ENCODE results near the gene SUMO2. TPM values are rescaled to one million over a fixed set of nuclear protein-coding genes. Genes with fewer than 3 reads are reported as not detected.
A peak's percentile ranks its signal among the peaks of the same experiment; 100 is the strongest.

Gene SUMO2
- total and polyA plus RNA-seq, 9 of the 15 experiments (the other 6 are each of a cell fraction or from before 2014, with no cell fraction given), result 157 to 733 (median 419) TPM

GRCh38 chr17:75182569-75183436 lies at the start of gene SUMO2 (continued):
- TF ChIP-seq E2F6 (IDR thresholded peaks at IDR 0.05; ENCODE audit: borderline replicate concordance in 1 of 2, extremely low read depth in 1 of 2, insufficient read depth in 1 of 2, insufficient read length in 1 of 2, low read depth in 1 of 2, low read length in 1 of 2, poor library complexity in 1 of 2, severe bottlenecking in 1 of 2) (peak; percentile 50 to 87), TFE3 (CRISPR knock-in tag; IDR thresholded peaks at IDR 0.05) (no peak), ZNF324 (CRISPR knock-in tag; IDR thresholded peaks at IDR 0.05) (no peak), FOXJ2 (tag; IDR thresholded peaks at IDR 0.05) (peak; percentile 81; the same call in 1 of the 2 replicates), CSDE1 (IDR thresholded peaks at IDR 0.05) (no peak), HSF4 (CRISPR knock-in tag; IDR thresholded peaks at IDR 0.05; ENCODE audit: borderline replicate concordance) (0 out of 2 replicates have a peak, but pooled peaks have one; percentile 53), U2AF1 (optimal IDR thresholded peaks at IDR 0.05; ENCODE audit: low read depth, low read length) (peak; percentile 2), TCF3 (CRISPR knock-in tag; IDR thresholded peaks at IDR 0.05) (no peak), ZNF695 (CRISPR knock-in tag; IDR thresholded peaks at IDR 0.05) (no peak), TAF7 (tag; IDR thresholded peaks at IDR 0.05) (peak; percentile 89), CBX5 (IDR thresholded peaks at IDR 0.05; ENCODE audit: borderline replicate concordance, low read depth) (no peak), HINFP (tag; conservative IDR thresholded peaks at IDR 0.05; ENCODE audit: low read depth) (peak; percentile 90), GATAD2A (IDR thresholded peaks at IDR 0.05) (no peak; the same call in 1 of the 2 replicates), ZNF518B (CRISPR knock-in tag; IDR thresholded peaks at IDR 0.05) (no peak), KDM4B (IDR thresholded peaks at IDR 0.05; ENCODE audit: borderline replicate concordance in 2 of 2, low read depth in 1 of 2) (no peak; a peak in 1 of 4 replicates), E2F3 (CRISPR knock-in tag; IDR thresholded peaks at IDR 0.05) (peak; percentile 63; the same call in 1 of the 2 replicates), BHLHE40 (IDR thresholded peaks at IDR 0.05; ENCODE audit: low read length) (no peak), E2F4 (CRISPR knock-in tag; IDR thresholded peaks at IDR 0.05; ENCODE audit: low read depth) (no peak)

All from K562 (cell line).